Stimulated activated CD4-positive, alpha-beta T cell treated with anti-CD3 and anti-CD28 coated beads, Interleukin-1b, Interleukin-23, amount 100 ng/mL, for 48 hours (primary cell): ENCODE data around the gene MRTFA.

Experiments used
- DNase-seq: peaks from one replicate; pipeline ENCODE4 v3.0.0-alpha.2; 2020

Gene MRTFA

GRCh38 chr22:40450616-40451015 is 185.9 kb downstream of the MRTFA start:
- DNase-seq: no peak

GRCh38 chr22:40449676-40450035 is 186.9 kb downstream of the MRTFA start:
- no peak for DNase-seq

- DNase-seq: no peak
These were observed 190.3 kb downstream of the MRTFA start for GRCh38 chr22:40446203-40446602.

DNA sequence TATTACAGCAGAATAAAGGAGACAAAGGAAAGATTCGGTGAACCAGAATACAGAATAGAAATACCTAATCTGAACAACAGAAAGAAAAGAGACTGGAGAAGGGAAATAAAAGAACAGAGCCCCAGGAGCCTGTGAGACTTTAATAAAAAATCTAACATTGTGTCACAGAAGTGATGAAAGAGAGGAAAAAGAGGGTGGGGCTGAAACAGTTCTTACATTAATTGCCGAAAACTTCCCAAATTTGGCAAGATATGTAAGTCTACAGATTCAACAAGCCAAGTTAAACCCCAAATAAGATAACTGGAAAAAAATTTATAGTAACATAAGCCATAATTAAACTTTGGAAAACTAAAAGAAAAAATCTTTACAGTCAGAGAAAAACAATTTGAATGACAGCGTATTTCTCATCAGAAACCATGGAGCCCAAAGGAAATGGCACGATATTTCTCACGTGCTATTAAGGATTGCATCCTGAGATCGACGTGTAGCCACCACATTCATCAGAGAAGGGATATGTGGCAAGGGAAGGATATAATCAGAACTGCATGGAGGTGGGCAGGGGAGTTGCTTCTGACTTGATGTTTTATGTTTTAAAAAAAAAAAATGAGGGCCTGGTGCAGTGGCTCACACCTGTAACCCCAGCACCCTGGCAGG is 192.2 kb downstream of the MRTFA start:
- no peak for DNase-seq

- DNase-seq: no peak
These were observed 192.8 kb downstream of the MRTFA start for GRCh38 chr22:40443732-40444131.

- no peak for DNase-seq
These were observed 194.6 kb downstream of the MRTFA start for GRCh38 chr22:40441761-40442390.

DNA sequence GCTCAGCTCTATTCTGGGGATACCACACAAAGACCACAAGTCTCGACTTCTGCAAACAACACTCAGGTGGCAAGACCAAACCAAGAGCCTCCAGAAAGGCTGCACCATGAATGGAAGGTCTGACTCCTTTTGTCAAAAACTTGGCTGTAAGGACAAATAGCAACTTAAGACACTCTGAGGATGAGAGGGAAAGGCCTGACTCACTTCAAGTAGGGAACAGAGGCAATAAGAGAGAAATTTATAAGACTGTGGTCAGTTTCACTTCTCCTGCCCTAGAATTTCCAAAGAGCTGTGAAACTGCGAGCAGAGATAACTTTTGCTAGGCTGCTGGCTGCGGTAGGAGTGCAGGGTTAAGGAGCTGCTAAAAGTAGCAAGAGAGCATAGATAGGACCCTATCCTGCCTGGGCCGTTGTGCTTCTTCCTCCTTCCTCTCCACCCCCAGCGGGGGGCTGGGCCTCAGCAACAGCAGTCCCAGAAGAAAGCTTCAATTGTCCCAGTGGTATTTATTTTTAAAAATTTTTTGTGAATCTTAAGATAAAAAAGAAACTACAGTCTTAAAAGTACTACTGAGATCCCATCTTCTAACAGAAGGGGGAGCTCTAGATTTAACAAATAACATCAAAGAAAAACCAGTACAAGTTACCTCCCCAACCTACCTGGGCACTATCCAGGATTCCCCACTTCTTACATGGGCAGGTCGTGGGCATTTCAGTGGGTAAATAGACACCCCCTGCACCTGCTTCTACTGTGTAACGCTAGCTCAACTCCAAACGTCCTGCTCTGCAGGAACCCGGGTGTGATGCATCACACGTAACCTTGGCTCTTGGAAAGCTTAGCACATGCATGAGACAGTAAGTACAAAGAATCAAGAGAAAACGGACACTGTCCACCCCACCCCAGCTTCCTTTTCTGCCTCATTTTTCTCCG is 199.8 kb downstream of the MRTFA start:
- DNase-seq: no peak

GRCh38 chr22:40434745-40435144 is 201.8 kb downstream of the MRTFA start:
- DNase-seq: no peak

- no peak for DNase-seq
These were observed 202.4 kb downstream of the MRTFA start for GRCh38 chr22:40434106-40434505.

DNA sequence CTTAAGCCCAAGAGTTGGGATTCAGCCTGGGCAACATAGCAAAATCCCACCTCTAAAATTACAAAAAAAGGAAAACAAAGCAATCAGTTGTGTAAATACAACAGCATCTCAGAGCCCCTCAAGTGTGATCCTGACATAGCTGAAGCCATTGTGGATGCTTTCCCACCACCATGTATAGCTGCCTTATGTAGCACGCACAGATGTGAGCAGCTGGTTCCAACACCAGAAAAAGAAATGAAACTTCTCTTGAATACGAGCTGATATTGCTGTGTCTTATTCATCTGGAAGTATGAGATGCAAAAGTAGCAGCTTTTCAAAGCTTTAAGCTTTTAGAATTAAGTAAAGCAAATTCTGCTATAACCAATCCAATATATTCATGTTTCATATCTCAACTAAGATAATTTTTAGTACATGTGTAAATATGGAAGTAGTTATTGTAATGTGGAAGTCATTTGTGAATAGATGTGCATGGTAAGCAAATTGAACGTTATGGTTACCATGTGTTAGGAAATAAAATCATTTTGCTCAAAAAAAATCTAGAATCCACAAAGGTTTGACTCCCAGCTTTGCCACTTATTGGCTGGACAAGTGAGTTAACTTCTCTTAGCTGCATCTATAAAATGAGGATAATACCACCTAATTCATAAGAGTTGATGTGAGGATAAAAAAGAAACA is 203.0 kb downstream of the MRTFA start:
- no peak for DNase-seq

- no peak for DNase-seq
These were observed 203.9 kb downstream of the MRTFA start for GRCh38 chr22:40432625-40433024.

DNA sequence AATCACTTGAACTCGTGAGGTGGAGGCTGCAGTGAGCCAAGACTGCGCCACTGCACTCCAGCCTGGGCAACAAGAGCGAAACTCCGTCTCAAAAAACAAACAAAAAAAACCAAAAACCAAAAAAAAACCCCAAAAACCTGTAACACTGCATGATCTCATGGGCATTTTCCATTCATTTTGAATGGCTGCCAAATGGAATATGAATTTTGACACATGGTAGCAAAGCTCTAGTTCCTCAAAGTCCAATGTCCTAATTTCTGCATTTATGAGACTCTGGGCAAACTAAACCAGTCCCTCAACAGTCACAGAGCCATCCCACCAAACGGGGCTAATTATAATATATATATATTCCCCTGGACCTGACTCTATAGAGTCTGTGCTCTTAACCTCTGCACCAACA is 204.4 kb downstream of the MRTFA start:
- no peak for DNase-seq

GRCh38 chr22:40430991-40431390 is 205.5 kb downstream of the MRTFA start:
- DNase-seq: no peak

GRCh38 chr22:40429481-40429880 is 207.0 kb downstream of the MRTFA start:
- DNase-seq: no peak

GRCh38 chr22:40428796-40429195 is 207.7 kb downstream of the MRTFA start:
- DNase-seq: no peak

DNA sequence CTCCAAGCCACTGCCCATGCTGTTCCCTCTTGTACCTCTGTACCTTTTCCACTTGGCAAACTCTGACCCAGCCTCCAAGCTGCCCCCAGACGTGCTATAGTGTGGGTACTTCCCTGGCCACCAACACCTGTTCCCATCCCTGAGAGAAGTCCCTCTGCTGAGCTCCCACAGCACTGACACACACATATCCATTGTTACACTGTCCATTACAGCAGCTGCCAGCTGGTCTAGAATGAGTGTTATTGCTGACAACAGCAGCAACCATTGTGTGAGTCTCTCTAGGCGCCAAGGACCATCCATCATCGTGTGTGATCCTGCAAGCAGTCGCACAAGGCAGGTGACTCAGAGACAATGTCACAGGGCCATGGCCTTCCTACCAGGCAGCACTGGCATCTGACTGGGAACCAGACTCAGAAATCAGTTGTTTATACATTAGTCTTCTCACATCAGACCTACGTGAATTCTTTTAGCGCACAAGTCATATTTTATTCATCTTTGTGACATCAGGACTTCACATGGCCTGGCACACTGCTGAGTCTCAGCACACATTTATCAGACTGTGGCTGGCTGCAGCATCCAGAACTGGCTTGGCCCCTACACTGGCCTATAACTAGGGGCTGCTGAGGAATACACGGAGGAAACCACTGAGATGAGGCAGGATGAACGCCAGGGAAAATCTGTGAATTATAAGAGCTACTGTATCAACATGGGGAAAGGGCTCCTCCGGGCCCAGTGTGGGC is 209.8 kb downstream of the MRTFA start:
- no peak for DNase-seq

DNA sequence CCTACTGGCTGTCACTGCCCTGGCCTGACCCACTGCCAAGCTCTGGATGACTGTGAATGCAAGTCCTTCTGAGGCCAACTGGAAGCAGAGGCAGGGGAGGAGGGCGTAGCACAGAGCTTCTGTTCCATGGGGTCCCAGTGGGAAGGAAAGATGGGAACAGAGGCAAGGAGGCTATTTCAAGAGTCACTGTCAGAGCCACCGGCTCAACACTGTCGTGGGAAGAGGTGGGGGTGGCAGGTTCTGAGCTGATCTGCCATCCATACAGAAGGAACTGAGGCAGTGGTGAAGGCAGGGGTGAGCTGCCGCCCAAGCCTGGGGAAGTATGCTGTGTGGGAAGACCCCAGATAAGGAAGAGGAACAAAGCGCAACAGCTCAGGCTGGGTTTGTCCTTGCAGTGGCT is 211.4 kb downstream of the MRTFA start:
- no peak for DNase-seq

- no peak for DNase-seq
These were observed 212.5 kb downstream of the MRTFA start for GRCh38 chr22:40423882-40424640.

- no peak for DNase-seq
These were observed 213.2 kb downstream of the MRTFA start for GRCh38 chr22:40423310-40423688.

GRCh38 chr22:40422558-40423309 is 213.8 kb downstream of the MRTFA start:
- DNase-seq: no peak

DNA sequence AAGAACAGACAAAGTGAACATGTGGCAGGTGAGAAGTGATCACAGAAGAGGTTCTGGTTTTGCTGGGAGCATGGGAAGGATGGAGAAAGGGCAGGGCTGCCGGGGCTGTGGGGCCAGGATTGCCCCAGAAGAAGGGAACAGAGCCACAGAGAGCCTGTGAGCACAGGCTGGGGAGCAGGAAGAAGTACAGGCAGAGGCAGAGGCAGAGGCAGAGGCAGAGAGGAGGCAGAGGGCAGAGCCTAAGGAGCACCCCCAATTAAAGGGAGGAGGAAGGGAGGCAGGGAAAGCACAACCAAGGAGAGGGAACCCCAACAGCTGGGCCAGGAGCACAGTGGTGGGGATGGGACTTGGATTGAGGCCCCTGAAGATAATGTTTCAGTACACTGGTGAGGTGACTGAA is 214.6 kb downstream of the MRTFA start:
- no peak for DNase-seq
